ENCODE measurements around the gene LRP1.

Gene LRP1

GRCh38 chr12:57207731-57208630 lies 79.7 kb downstream of the LRP1 start:
- Histone ChIP-seq H3K4me3 (ENCODE audit: low read depth in 1 of 5, low read length in 5 of 5) (no peak overlapping the region), H3K36me3 (ENCODE audit: control insufficient read depth in 5 of 5, insufficient read depth in 5 of 5, low read length in 5 of 5) (peaks cover 0 to 94% (median 91%) of the 10 kb centered on the region in 5 donors), H3K4me1 (ENCODE audit: control insufficient read depth in 5 of 5, insufficient read depth in 5 of 5, low read length in 5 of 5) (peaks cover 0 to 5% (median 3%) of the 10 kb centered on the region in 5 donors), H3K9ac (ENCODE audit: low read length in 5 of 5) (no peak overlapping the region), H3K9me3 (ENCODE audit: control insufficient read depth in 5 of 5, low read length in 5 of 5) (no peaks in the 10 kb centered on the region), H3K27me3 (ENCODE audit: control insufficient read depth in 5 of 5, insufficient read depth in 4 of 5, low read length in 5 of 5) (no peaks in the 10 kb centered on the region), H3K27ac (ENCODE audit: low read depth, low read length) (no peak overlapping the region)

GRCh38 chr12:57208631-57209282 lies 80.5 kb downstream of the LRP1 start:
- H3K9me3 ChIP-seq (ENCODE audit: control insufficient read depth in 5 of 5, low read length in 5 of 5): no peaks in the 10 kb centered on the region
- no peak overlapping the region for H3K4me3 ChIP-seq (ENCODE audit: low read depth in 1 of 5, low read length in 5 of 5)
- no peak overlapping the region for H3K27ac ChIP-seq (ENCODE audit: low read depth, low read length)
- no peak overlapping the region for H3K9ac ChIP-seq (ENCODE audit: low read length in 5 of 5)
- H3K36me3 ChIP-seq (ENCODE audit: control insufficient read depth in 5 of 5, insufficient read depth in 5 of 5, low read length in 5 of 5): peaks cover 0 to 90% (median 86%) of the 10 kb centered on the region in 5 donors
- no peaks in the 10 kb centered on the region for H3K27me3 ChIP-seq (ENCODE audit: control insufficient read depth in 5 of 5, insufficient read depth in 4 of 5, low read length in 5 of 5)
- H3K4me1 ChIP-seq (ENCODE audit: control insufficient read depth in 5 of 5, insufficient read depth in 5 of 5, low read length in 5 of 5): peaks cover 0 to 10% (median 9%) of the 10 kb centered on the region in 5 donors

GRCh38 chr12:57209916-57210315 lies 81.6 kb downstream of the LRP1 start:
- Histone ChIP-seq H3K27me3 (ENCODE audit: control insufficient read depth in 5 of 5, insufficient read depth in 4 of 5, low read length in 5 of 5) (peaks cover 0 to 7% (median 3%) of the 10 kb centered on the region in 5 donors), H3K36me3 (ENCODE audit: control insufficient read depth in 5 of 5, insufficient read depth in 5 of 5, low read length in 5 of 5) (peaks cover 0 to 79% (median 74%) of the 10 kb centered on the region in 5 donors), H3K4me1 (ENCODE audit: control insufficient read depth in 5 of 5, insufficient read depth in 5 of 5, low read length in 5 of 5) (peaks cover 0 to 19% (median 15%) of the 10 kb centered on the region in 5 donors), H3K27ac (ENCODE audit: low read depth, low read length) (no peak overlapping the region), H3K4me3 (ENCODE audit: low read depth in 1 of 5, low read length in 5 of 5) (no peak overlapping the region), H3K9ac (ENCODE audit: low read length in 5 of 5) (no peak overlapping the region), H3K9me3 (ENCODE audit: control insufficient read depth in 5 of 5, low read length in 5 of 5) (no peaks in the 10 kb centered on the region)

GRCh38 chr12:57210461-57210860 lies 82.2 kb downstream of the LRP1 start:
- H3K4me1 ChIP-seq (ENCODE audit: control insufficient read depth in 5 of 5, insufficient read depth in 5 of 5, low read length in 5 of 5): peaks cover 0 to 20% (median 16%) of the 10 kb centered on the region in 5 donors
- H3K27me3 ChIP-seq (ENCODE audit: control insufficient read depth in 5 of 5, insufficient read depth in 4 of 5, low read length in 5 of 5): peaks cover 0 to 10% (median 5%) of the 10 kb centered on the region in 5 donors
- peaks cover 0 to 73% (median 69%) of the 10 kb centered on the region in 5 donors for H3K36me3 ChIP-seq (ENCODE audit: control insufficient read depth in 5 of 5, insufficient read depth in 5 of 5, low read length in 5 of 5)
- no peaks in the 10 kb centered on the region for H3K9me3 ChIP-seq (ENCODE audit: control insufficient read depth in 5 of 5, low read length in 5 of 5)
- no peak overlapping the region for H3K9ac ChIP-seq (ENCODE audit: low read length in 5 of 5)
- no peak overlapping the region for H3K27ac ChIP-seq (ENCODE audit: low read depth, low read length)
- H3K4me3 ChIP-seq (ENCODE audit: low read depth in 1 of 5, low read length in 5 of 5): no peak overlapping the region

GRCh38 chr12:57210926-57211692 lies 82.8 kb downstream of the LRP1 start:
- Histone ChIP-seq H3K36me3 (ENCODE audit: control insufficient read depth in 5 of 5, insufficient read depth in 5 of 5, low read length in 5 of 5) (peaks cover 0 to 67% (median 62%) of the 10 kb centered on the region in 5 donors), H3K4me3 (ENCODE audit: low read depth in 1 of 5, low read length in 5 of 5) (no peak overlapping the region), H3K9ac (ENCODE audit: low read length in 5 of 5) (no peak overlapping the region), H3K4me1 (ENCODE audit: control insufficient read depth in 5 of 5, insufficient read depth in 5 of 5, low read length in 5 of 5) (peaks cover 0 to 27% (median 23%) of the 10 kb centered on the region in 5 donors), H3K27ac (ENCODE audit: low read depth, low read length) (no peak overlapping the region), H3K27me3 (ENCODE audit: control insufficient read depth in 5 of 5, insufficient read depth in 4 of 5, low read length in 5 of 5) (peaks cover 0 to 16% (median 10%) of the 10 kb centered on the region in 5 donors), H3K9me3 (ENCODE audit: control insufficient read depth in 5 of 5, low read length in 5 of 5) (no peaks in the 10 kb centered on the region)

- Histone ChIP-seq H3K27ac (ENCODE audit: low read depth, low read length) (no peak overlapping the region), H3K36me3 (ENCODE audit: control insufficient read depth in 5 of 5, insufficient read depth in 5 of 5, low read length in 5 of 5) (peaks cover 0 to 61% (median 56%) of the 10 kb centered on the region in 5 donors)
Observed at GRCh38 chr12:57211791-57212700, 83.8 kb downstream of the LRP1 start.

GRCh38 chr12:57212701-57213057 lies 84.4 kb downstream of the LRP1 start:
- no peak overlapping the region for H3K4me3 ChIP-seq (ENCODE audit: low read depth in 1 of 5, low read length in 5 of 5)
- no peaks in the 10 kb centered on the region for H3K9me3 ChIP-seq (ENCODE audit: control insufficient read depth in 5 of 5, low read length in 5 of 5)
- no peak overlapping the region for H3K9ac ChIP-seq (ENCODE audit: low read length in 5 of 5)
- H3K4me1 ChIP-seq (ENCODE audit: control insufficient read depth in 5 of 5, insufficient read depth in 5 of 5, low read length in 5 of 5): peaks cover 0 to 41% (median 36%) of the 10 kb centered on the region in 5 donors
- peaks cover 0 to 58% (median 52%) of the 10 kb centered on the region in 5 donors for H3K36me3 ChIP-seq (ENCODE audit: control insufficient read depth in 5 of 5, insufficient read depth in 5 of 5, low read length in 5 of 5)
- peak overlapping the region; percentile 37 for H3K27ac ChIP-seq (ENCODE audit: low read depth, low read length)
- peaks cover 3 to 24% (median 17%) of the 10 kb centered on the region in 5 donors for H3K27me3 ChIP-seq (ENCODE audit: control insufficient read depth in 5 of 5, insufficient read depth in 4 of 5, low read length in 5 of 5)

More at GRCh38 chr12:57211791-57212700, 83.8 kb downstream of the LRP1 start:
- Histone ChIP-seq H3K4me3 (ENCODE audit: low read depth in 1 of 5, low read length in 5 of 5) (no peak overlapping the region), H3K27me3 (ENCODE audit: control insufficient read depth in 5 of 5, insufficient read depth in 4 of 5, low read length in 5 of 5) (peaks cover 0 to 18% (median 12%) of the 10 kb centered on the region in 5 donors), H3K4me1 (ENCODE audit: control insufficient read depth in 5 of 5, insufficient read depth in 5 of 5, low read length in 5 of 5) (peaks cover 0 to 35% (median 29%) of the 10 kb centered on the region in 5 donors), H3K9ac (ENCODE audit: low read length in 5 of 5) (no peak overlapping the region), H3K9me3 (ENCODE audit: control insufficient read depth in 5 of 5, low read length in 5 of 5) (no peaks in the 10 kb centered on the region)

- Histone ChIP-seq H3K4me1 (ENCODE audit: control insufficient read depth in 5 of 5, insufficient read depth in 5 of 5, low read length in 5 of 5) (peaks cover 0 to 43% (median 39%) of the 10 kb centered on the region in 5 donors), H3K27ac (ENCODE audit: low read depth, low read length) (peak overlapping the region; percentile 37), H3K36me3 (ENCODE audit: control insufficient read depth in 5 of 5, insufficient read depth in 5 of 5, low read length in 5 of 5) (peaks cover 0 to 53% (median 47%) of the 10 kb centered on the region in 5 donors)
Observed at GRCh38 chr12:57213058-57213715, 84.9 kb downstream of the LRP1 start.

More at GRCh38 chr12:57213058-57213715, 84.9 kb downstream of the LRP1 start:
- Histone ChIP-seq H3K27me3 (ENCODE audit: control insufficient read depth in 5 of 5, insufficient read depth in 4 of 5, low read length in 5 of 5) (peaks cover 5 to 29% (median 22%) of the 10 kb centered on the region in 5 donors), H3K4me3 (ENCODE audit: low read depth in 1 of 5, low read length in 5 of 5) (no peak overlapping the region), H3K9me3 (ENCODE audit: control insufficient read depth in 5 of 5, low read length in 5 of 5) (no peaks in the 10 kb centered on the region), H3K9ac (ENCODE audit: low read length in 5 of 5) (no peak overlapping the region)
